IMR-90 (cell line): ENCODE results near the gene MLLT10.

ENCODE experiments used
- CEBPB ChIP-seq: IDR thresholded peaks from 2 replicates; pipeline ENCODE4 v1.6.1; 2012; ENCODE audit warnings: low read depth, low read length, improper control_type of control experiment
- CHD1 ChIP-seq: IDR thresholded peaks from 2 replicates; pipeline ENCODE4 v1.6.1; 2012; ENCODE audit warnings: low read depth, low read length, improper control_type of control experiment
- CTCF ChIP-seq: conservative IDR thresholded peaks from 2 replicates; pipeline ENCODE4 v1.5.1; 2012; ENCODE audit warnings: mild to moderate bottlenecking, low read depth, low read length, improper control_type of control experiment
- ELK1 ChIP-seq: fragments of 150-350 bp; IDR thresholded peaks from 2 replicates; pipeline ENCODE4 v1.6.1; 2016; ENCODE audit warnings: low read depth, mild to moderate bottlenecking, low read length, moderate library complexity, borderline replicate concordance
- FOS ChIP-seq: fragments of 150-350 bp; IDR thresholded peaks from 2 replicates; pipeline ENCODE4 v1.6.1; 2016; ENCODE audit warnings: low read depth, low read length
- MAFK ChIP-seq: IDR thresholded peaks from 2 replicates; pipeline ENCODE4 v1.6.1; 2012; ENCODE audit warnings: low read depth, low read length, improper control_type of control experiment
- MAZ ChIP-seq: IDR thresholded peaks from 2 replicates; pipeline ENCODE4 v1.6.1; 2012; ENCODE audit warnings: low read depth, mild to moderate bottlenecking, low read length, improper control_type of control experiment, moderate library complexity, borderline replicate concordance
- MXI1 ChIP-seq: IDR thresholded peaks from 2 replicates; pipeline ENCODE4 v1.6.1; 2012; ENCODE audit warnings: low read depth, mild to moderate bottlenecking, low read length, moderate library complexity, borderline replicate concordance
- NFE2L2 ChIP-seq: fragments of 150-350 bp; IDR thresholded peaks from 2 replicates; pipeline ENCODE4 v1.6.1; 2016; ENCODE audit warnings: low read depth, mild to moderate bottlenecking, low read length
- POLR2A ChIP-seq: IDR thresholded peaks from 2 replicates; pipeline ENCODE4 v1.6.1; 2012; ENCODE audit warnings: mild to moderate bottlenecking, low read depth, low read length
- RAD21 ChIP-seq: IDR thresholded peaks from 2 replicates; pipeline ENCODE4 v1.6.1; 2012; ENCODE audit warnings: low read length, improper control_type of control experiment
- RCOR1 ChIP-seq: IDR thresholded peaks from 2 replicates; pipeline ENCODE4 v1.6.1; 2012; ENCODE audit warnings: mild to moderate bottlenecking, low read length, improper control_type of control experiment; ENCODE audit not compliant: insufficient replicate concordance
- RFX5 ChIP-seq: IDR thresholded peaks from 2 replicates; pipeline ENCODE4 v1.8.0; 2012; ENCODE audit warnings: low read depth, mild to moderate bottlenecking, low read length, moderate library complexity
- USF2 ChIP-seq: fragments of 150-350 bp; IDR thresholded peaks from 2 replicates; pipeline ENCODE4 v1.6.1; 2017; ENCODE audit warnings: mild to moderate bottlenecking, antibody characterized with exemption, low read length, low read depth

- TF ChIP-seq POLR2A (no peak), CTCF (no peak), ELK1 (no peak), NFE2L2 (no peak), RFX5 (no peak), RAD21 (no peak), CEBPB (no peak), MAZ (no peak), CHD1 (no peak), RCOR1 (no peak), MAFK (no peak), FOS (no peak), MXI1 (no peak), USF2 (no peak)
Observed at GRCh38 chr10:21599582-21599981, 65.5 kb downstream of the MLLT10 start.
